WI38 (cell line): Measurements from ENCODE around the gene PCDHB3.
"Not testable (repeated sequence)": the region's sequence is repeated elsewhere in the genome, so short reads cannot be mapped to it uniquely, and the experiment has no call there.

Experiments used
- H3K4me3 ChIP-seq: 2 replicates; pipeline ENCODE4 v1.5.1; 2011; ENCODE audit warnings: low read depth, mild to moderate bottlenecking, control low read depth, low read length
- TF ChIP-seq, protein P1 (sequence below): IDR thresholded peaks from 2 replicates; pipeline ENCODE4 v1.5.1; 2012; ENCODE audit warnings: low read depth, mild to moderate bottlenecking, control low read depth, low read length

PCDHB3 gene

DNA sequence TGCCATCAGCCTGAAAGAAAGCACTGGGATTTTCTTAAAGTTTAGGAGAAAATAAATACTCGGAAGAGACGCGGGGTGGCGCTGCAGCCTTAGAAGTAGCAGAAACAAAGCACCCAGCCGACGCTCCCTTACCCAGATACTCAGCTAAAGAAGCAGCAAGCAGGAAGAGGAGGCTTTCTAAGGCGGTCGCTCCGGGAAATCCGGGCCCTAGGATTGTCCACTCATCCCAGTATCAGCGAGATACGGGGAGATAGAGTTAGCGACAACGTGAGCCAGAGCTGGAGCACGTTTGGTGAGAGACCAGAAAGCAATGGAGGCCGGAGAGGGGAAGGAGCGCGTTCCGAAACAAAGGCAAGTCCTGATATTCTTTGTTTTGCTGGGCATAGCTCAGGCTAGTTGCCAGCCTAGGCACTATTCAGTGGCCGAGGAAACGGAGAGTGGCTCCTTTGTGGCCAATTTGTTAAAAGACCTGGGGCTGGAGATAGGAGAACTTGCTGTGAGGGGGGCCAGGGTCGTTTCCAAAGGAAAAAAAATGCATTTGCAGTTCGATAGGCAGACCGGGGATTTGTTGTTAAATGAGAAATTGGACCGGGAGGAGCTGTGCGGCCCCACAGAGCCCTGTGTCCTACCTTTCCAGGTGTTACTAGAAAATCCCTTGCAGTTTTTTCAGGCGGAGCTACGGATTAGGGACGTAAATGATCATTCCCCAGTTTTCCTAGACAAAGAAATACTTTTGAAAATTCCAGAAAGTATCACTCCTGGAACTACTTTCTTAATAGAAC, 5.6 kb upstream of the PCDHB3 start, which contains the start of gene PCDHB2:
Gene PCDHB2 (plus strand): TSS at position 135 of the 782 bp plus-strand sequence. CDS start 176 bp downstream, at position 311.
- peak within 1 kb of the TSS; percentile 49 for H3K4me3 ChIP-seq
- TF ChIP-seq, protein P1, sequence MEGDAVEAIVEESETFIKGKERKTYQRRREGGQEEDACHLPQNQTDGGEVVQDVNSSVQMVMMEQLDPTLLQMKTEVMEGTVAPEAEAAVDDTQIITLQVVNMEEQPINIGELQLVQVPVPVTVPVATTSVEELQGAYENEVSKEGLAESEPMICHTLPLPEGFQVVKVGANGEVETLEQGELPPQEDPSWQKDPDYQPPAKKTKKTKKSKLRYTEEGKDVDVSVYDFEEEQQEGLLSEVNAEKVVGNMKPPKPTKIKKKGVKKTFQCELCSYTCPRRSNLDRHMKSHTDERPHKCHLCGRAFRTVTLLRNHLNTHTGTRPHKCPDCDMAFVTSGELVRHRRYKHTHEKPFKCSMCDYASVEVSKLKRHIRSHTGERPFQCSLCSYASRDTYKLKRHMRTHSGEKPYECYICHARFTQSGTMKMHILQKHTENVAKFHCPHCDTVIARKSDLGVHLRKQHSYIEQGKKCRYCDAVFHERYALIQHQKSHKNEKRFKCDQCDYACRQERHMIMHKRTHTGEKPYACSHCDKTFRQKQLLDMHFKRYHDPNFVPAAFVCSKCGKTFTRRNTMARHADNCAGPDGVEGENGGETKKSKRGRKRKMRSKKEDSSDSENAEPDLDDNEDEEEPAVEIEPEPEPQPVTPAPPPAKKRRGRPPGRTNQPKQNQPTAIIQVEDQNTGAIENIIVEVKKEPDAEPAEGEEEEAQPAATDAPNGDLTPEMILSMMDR, result no peak

DNA sequence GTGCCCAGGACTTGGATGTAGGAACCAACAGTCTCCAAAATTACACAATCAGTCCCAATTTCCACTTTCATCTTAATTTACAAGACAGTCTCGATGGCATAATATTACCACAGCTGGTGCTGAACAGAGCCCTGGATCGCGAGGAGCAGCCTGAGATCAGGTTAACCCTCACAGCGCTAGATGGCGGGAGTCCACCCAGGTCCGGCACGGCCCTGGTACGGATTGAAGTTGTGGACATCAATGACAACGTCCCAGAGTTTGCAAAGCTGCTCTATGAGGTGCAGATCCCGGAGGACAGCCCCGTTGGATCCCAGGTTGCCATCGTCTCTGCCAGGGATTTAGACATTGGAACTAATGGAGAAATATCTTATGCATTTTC, 5.0 kb upstream of the PCDHB3 start:
- peak overlapping the region; percentile 49; the same call in 1 of the 2 replicates for H3K4me3 ChIP-seq
- TF ChIP-seq, protein P1, result no peak

DNA sequence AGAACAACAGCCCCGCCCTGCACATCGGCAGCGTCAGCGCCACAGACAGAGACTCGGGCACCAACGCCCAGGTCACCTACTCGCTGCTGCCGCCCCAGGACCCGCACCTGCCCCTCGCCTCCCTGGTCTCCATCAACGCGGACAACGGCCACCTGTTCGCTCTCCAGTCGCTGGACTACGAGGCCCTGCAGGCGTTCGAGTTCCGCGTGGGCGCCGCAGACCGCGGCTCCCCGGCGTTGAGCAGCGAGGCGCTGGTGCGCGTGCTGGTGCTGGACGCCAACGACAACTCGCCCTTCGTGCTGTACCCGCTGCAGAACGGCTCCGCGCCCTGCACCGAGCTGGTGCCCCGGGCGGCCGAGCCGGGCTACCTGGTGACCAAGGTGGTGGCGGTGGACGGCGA, 4.1 kb upstream of the PCDHB3 start:
- H3K4me3 ChIP-seq, result not testable (repeated sequence)

DNA sequence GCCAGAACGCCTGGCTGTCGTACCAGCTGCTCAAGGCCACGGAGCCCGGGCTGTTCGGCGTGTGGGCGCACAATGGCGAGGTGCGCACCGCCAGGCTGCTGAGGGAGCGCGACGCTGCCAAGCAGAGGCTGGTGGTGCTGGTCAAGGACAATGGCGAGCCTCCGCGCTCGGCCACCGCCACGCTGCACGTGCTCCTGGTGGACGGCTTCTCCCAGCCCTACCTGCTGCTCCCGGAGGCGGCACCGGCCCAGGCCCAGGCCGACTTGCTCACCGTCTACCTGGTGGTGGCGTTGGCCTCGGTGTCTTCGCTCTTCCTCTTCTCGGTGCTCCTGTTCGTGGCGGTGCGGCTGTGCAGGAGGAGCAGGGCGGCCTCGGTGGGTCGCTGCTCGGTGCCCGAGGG, 3.7 kb upstream of the PCDHB3 start:
- H3K4me3 ChIP-seq, result not testable (repeated sequence)

DNA sequence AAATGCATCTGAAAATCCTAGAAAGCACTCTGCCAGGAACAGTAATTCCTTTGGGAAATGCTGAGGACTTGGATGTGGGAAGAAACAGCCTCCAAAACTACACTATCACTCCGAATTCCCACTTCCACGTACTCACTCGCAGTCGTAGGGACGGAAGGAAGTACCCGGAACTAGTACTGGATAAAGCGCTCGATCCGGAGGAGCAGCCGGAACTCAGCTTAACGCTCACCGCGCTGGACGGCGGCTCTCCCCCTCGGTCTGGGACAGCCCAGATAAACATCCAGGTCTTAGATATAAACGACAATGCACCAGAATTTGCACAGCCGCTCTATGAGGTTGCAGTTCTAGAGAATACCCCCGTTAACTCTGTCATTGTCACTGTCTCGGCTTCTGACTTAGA, 786 bp downstream of the PCDHB3 start:
- TF ChIP-seq, protein P1, result no peak
- no peak overlapping the region for H3K4me3 ChIP-seq

DNA sequence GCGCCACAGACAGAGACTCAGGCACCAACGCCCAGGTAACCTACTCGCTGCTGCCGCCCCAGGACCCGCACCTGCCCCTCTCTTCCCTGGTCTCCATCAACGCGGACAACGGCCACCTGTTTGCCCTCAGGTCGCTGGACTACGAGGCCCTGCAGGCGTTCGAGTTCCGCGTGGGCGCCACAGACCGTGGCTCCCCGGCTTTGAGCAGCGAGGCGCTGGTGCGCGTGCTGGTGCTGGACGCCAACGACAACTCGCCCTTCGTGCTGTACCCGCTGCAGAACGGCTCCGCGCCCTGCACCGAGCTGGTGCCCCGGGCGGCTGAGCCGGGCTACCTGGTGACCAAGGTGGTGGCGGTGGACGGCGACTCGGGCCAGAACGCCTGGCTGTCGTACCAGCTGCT, 1.8 kb downstream of the PCDHB3 start:
- H3K4me3 ChIP-seq, result not testable (repeated sequence)

DNA sequence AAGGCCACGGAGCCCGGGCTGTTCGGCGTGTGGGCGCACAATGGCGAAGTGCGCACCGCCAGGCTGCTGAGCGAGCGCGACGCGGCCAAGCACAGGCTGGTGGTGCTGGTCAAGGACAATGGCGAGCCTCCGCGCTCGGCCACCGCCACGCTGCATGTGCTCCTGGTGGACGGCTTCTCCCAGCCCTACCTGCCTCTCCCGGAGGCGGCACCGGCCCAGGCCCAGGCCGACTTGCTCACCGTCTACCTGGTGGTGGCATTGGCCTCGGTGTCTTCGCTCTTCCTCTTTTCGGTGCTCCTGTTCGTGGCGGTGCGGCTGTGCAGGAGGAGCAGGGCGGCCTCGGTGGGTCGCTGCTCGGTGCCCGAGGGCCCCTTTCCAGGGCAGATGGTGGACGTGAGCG, 2.2 kb downstream of the PCDHB3 start:
- not testable (repeated sequence) for H3K4me3 ChIP-seq

DNA sequence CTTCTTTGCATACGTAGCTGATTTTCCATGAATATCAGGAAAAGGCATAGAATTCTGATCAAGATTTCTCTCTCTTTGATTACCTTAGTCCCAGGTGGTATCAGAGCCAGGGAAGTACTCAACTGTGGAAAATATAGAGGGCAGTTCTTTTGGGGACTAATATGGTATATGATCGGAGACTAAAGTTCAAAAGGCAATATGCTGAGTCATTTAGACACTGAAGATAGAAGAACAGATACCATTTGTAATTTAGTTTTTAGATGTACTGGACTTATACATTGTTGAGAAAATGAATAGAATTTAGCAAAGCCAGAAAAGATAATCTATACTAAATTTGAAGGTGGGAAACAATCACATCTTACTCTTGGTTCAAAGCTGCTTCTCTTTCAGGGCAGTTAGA, 5.1 kb downstream of the PCDHB3 start:
- no peak overlapping the region for H3K4me3 ChIP-seq
- TF ChIP-seq, protein P1, result no peak

DNA sequence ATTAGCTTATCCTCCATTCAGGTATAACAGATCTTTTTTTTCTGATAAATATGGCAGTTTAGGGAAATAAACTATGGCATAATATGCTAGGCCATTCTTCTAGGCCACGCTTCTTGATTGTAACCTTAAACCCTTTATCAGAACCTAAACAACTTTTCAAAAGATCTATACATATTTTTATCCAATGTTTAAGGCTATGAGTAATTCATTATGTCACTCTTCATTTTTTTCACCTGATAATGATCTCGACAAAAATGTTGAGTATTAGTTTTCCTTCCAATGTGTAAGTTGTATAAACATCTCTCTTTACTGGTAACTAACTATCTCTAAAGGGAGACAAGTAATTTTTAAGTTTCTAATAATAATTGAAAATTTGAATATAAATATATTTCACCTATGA, 19.0 kb downstream of the PCDHB3 start:
- H3K4me3 ChIP-seq, result no peak overlapping the region
- TF ChIP-seq, protein P1, result no peak
